HL-60 (cell line): ENCODE results near the gene STMN1.

ENCODE experiments used
- CTCF ChIP-seq: IDR thresholded peaks from one replicate; pipeline ENCODE4 v1.5.1; 2011; ENCODE audit warnings: low read length, control low read depth, inconsistent platforms; ENCODE audit not compliant: insufficient read depth
- POLR2AphosphoS5 ChIP-seq: IDR thresholded peaks from 2 replicates; pipeline ENCODE4 v1.6.1; 2012; ENCODE audit warnings: low read depth
- REST ChIP-seq: IDR thresholded peaks from 2 replicates; pipeline ENCODE4 v1.6.1; 2012; ENCODE audit warnings: low read depth; ENCODE audit not compliant: insufficient replicate concordance
- SPI1 ChIP-seq: IDR thresholded peaks from 2 replicates; pipeline ENCODE4 v1.6.1; 2012; ENCODE audit warnings: low read depth, mild to moderate bottlenecking, borderline replicate concordance

GRCh38 chr1:25936947-25937346 is 30.7 kb upstream of the STMN1 start:
- no peak for TF ChIP-seq CTCF
- no peak for TF ChIP-seq POLR2AphosphoS5
- TF ChIP-seq REST, result no peak
- no peak for TF ChIP-seq SPI1
